ENCODE measurements around the gene PPP5C.

Gene PPP5C

GRCh38 chr19:46337487-46337886 lies 9.4 kb upstream of the PPP5C start:
- H3K4me3 ChIP-seq (ENCODE audit: low read length): no peak overlapping the region
- TF ChIP-seq CTCF (conservative IDR thresholded peaks at IDR 0.05; ENCODE audit: low read length): no peak
- DNase-seq (ENCODE audit: low read depth): no peak

- DNase-seq (ENCODE audit: low read depth): no peak
- no peak overlapping the region for H3K4me3 ChIP-seq (ENCODE audit: low read length)
- no peak for TF ChIP-seq CTCF (conservative IDR thresholded peaks at IDR 0.05; ENCODE audit: low read length)
Measured at GRCh38 chr19:46339446-46339845, 7.4 kb upstream of the PPP5C start.

GRCh38 chr19:46340051-46340659 lies 6.7 kb upstream of the PPP5C start:
- TF ChIP-seq CTCF (conservative IDR thresholded peaks at IDR 0.05; ENCODE audit: low read length): no peak
- no peak for DNase-seq (ENCODE audit: low read depth)
- H3K4me3 ChIP-seq (ENCODE audit: low read length): no peak overlapping the region

GRCh38 chr19:46341937-46342336 lies 5.0 kb upstream of the PPP5C start:
- no peak for TF ChIP-seq CTCF (conservative IDR thresholded peaks at IDR 0.05; ENCODE audit: low read length)
- no peak for DNase-seq (ENCODE audit: low read depth)
- no peak overlapping the region for H3K4me3 ChIP-seq (ENCODE audit: low read length)

- TF ChIP-seq CTCF (conservative IDR thresholded peaks at IDR 0.05; ENCODE audit: low read length): no peak
- DNase-seq (ENCODE audit: low read depth): no peak
- H3K4me3 ChIP-seq (ENCODE audit: low read length): no peak overlapping the region
Measured at GRCh38 chr19:46344363-46344762, 2.5 kb upstream of the PPP5C start.

- DNase-seq (ENCODE audit: low read depth): no peak
- TF ChIP-seq CTCF (conservative IDR thresholded peaks at IDR 0.05; ENCODE audit: low read length): no peak
- H3K4me3 ChIP-seq (ENCODE audit: low read length): no peak overlapping the region
Measured at GRCh38 chr19:46345157-46345556, 1.7 kb upstream of the PPP5C start.

GRCh38 chr19:46347572-46347883 lies 641 bp downstream of the PPP5C start:
- TF ChIP-seq CTCF (conservative IDR thresholded peaks at IDR 0.05; ENCODE audit: low read length): no peak
- peak overlapping the region; percentile 94 for H3K4me3 ChIP-seq (ENCODE audit: low read length)
- DNase-seq (ENCODE audit: low read depth): no peak
